Testis (tissue), 5 donors: ENCODE measurements around the gene BTN3A1. TPM values are rescaled to one million over a fixed set of nuclear protein-coding genes. Genes with fewer than 3 reads are reported as not detected.
"Not testable (repeated sequence)": the region's sequence is repeated elsewhere in the genome, so short reads cannot be mapped to it uniquely, and the experiment has no call there.

Experiments
- DNase-seq: peaks from one replicate; pipeline ENCODE4 v3.0.0-alpha.2; 2019
- H3K27ac ChIP-seq, 2 donors: fragments of 200-600 bp; sonication (generic); one replicate each; pipeline ENCODE4 v1.5.1; 2019
- H3K27me3 ChIP-seq: fragments of 200-600 bp; sonication (generic); one replicate; pipeline ENCODE4 v1.5.1; 2019
- H3K36me3 ChIP-seq: fragments of 200-600 bp; sonication (generic); one replicate; pipeline ENCODE4 v1.5.1; 2017; ENCODE audit warnings: low read depth; ENCODE audit errors: missing control alignments
- H3K4me1 ChIP-seq: fragments of 200-600 bp; sonication (generic); one replicate; pipeline ENCODE4 v1.5.1; 2019
- H3K4me3 ChIP-seq, 2 donors: fragments of 200-600 bp; sonication (generic); one replicate each; pipeline ENCODE4 v1.5.1; 2017 to 2019
- H3K9me3 ChIP-seq: fragments of 200-600 bp; sonication (generic); one replicate; pipeline ENCODE4 v1.5.1; 2017
- CTCF ChIP-seq, 3 experiments: fragments of 450-650 bp in 2 of 3; fragments of 200-600 bp in 1 of 3; sonication (generic) in 1 of 3; IDR thresholded peaks; one replicate each; pipeline ENCODE4 v1.5.1; 2016 to 2019; ENCODE audit warnings: antibody characterized with exemption in 3 of 3, mild to moderate bottlenecking in 2 of 3, moderate library complexity in 1 of 3
- POLR2A ChIP-seq: fragments of 450-650 bp; IDR thresholded peaks from one replicate; pipeline ENCODE4 v1.6.1; 2017; ENCODE audit warnings: antibody characterized with exemption, mild to moderate bottlenecking, moderate library complexity
- WGBS, 2 donors: methylation state at CpG; one replicate each; pipeline ENCODE4 v1.1.5; 2018; 5-methylcytosine and 5-hydroxymethylcytosine counted together
- intact Hi-C: fragments of 100-400 bp; cut with DNase I; formaldehyde crosslinking; loops from one replicate; pipeline ENCODE4 v1.15.1; 2023; ENCODE audit warnings: low total_unique reads
- long read RNA-seq, 2 donors: transcript quantifications; one replicate each; lab custom pipeline, GENCODE V29; 2026
- polyA plus RNA-seq: library from polyadenylated mRNA; stranded (reverse); fragments of 350-450 nt; fragmentation: Illumina TruSeq; extraction: RNeasy Lipid Tissue Mini Kit (QIAGEN cat#74804); gene quantifications from one replicate; pipeline ENCODE4 v1.2.3, GENCODE V29; 2014; ENCODE audit warnings: low read depth, low replicate concordance; ENCODE audit not compliant: insufficient read depth
- total RNA-seq, 2 donors: library from RNA; depleted of rRNA; stranded (reverse); fragments of >200 nt; gene quantifications; one replicate each; pipeline ENCODE4 v1.2.3, GENCODE V29; 2016

BTN3A1 gene
- total RNA-seq (10 to 100 TPM; 10.6 to 14.7 TPM), polyA plus RNA-seq (15.9 TPM)
- long read RNA-seq, donor 1, partial matches to known transcripts = 37 of 40 reads
- long read RNA-seq, donor 1, other reads (novel, unspliced or antisense) = 0 of 40 reads
- long read RNA-seq, donor 2 = 0 reads

- TF ChIP-seq CTCF (IDR thresholded peaks at IDR 0.05) (no peak), POLR2A (no peak)
- no peaks in the 10 kb centered on the region for H3K27me3 ChIP-seq
- no peaks in the 10 kb centered on the region for H3K9me3 ChIP-seq
- H3K4me1 ChIP-seq = peaks cover 8% of the 10 kb centered on the region
- intact Hi-C loops = no loop called here
- no peaks in the 10 kb centered on the region for H3K36me3 ChIP-seq
- peak; percentile 72 for DNase-seq
- 2% methylated on average over 9 of the region's 9 CpGs for WGBS, 2 donors
- peak within 1 kb of the TSS; percentile 85 to 89 for H3K27ac ChIP-seq
- peak within 1 kb of the TSS; percentile 56 to 70 for H3K4me3 ChIP-seq
Observed at GRCh38 chr6:26401987-26402658, at the start of gene BTN3A1. TSS of gene BTN3A1 (plus strand) at chr6:26402275. CDS start at chr6:26405564, 3,289 bp downstream.

- WGBS, 2 donors = 77 to 80% methylated on average over 7 of the region's 7 CpGs
- intact Hi-C loops = no loop called here
- Histone ChIP-seq H3K4me1 (peaks cover 12% of the 10 kb centered on the region), H3K36me3 (no peaks in the 10 kb centered on the region), H3K27ac (peak overlapping the region in 1 of 2 donors; percentile 43), H3K9me3 (no peaks in the 10 kb centered on the region), H3K27me3 (no peaks in the 10 kb centered on the region), H3K4me3 (no peak overlapping the region)
- DNase-seq = peak; percentile 61
- TF ChIP-seq CTCF (IDR thresholded peaks at IDR 0.05) = no peak
- TF ChIP-seq POLR2A = no peak
Observed at GRCh38 chr6:26352315-26352714, 49.8 kb upstream of the BTN3A1 start.

GRCh38 chr6:26354162-26354561 lies 47.9 kb upstream of the BTN3A1 start:
- no peak for DNase-seq
- intact Hi-C loops = no loop called here
- Histone ChIP-seq H3K4me1 (peaks cover 12% of the 10 kb centered on the region), H3K9me3 (no peaks in the 10 kb centered on the region), H3K36me3 (no peaks in the 10 kb centered on the region), H3K27ac (no peak overlapping the region), H3K4me3 (no peak overlapping the region), H3K27me3 (no peaks in the 10 kb centered on the region)
- 69 to 80% methylated on average over 3 of the region's 3 CpGs for WGBS, 2 donors
- TF ChIP-seq CTCF (IDR thresholded peaks at IDR 0.05) = no peak
- TF ChIP-seq POLR2A = no peak

- Histone ChIP-seq H3K4me3 (no peak overlapping the region), H3K27me3 (no peaks in the 10 kb centered on the region), H3K27ac (peak overlapping the region in 1 of 2 donors; percentile 4), H3K36me3 (no peaks in the 10 kb centered on the region), H3K9me3 (no peaks in the 10 kb centered on the region), H3K4me1 (peaks cover 12% of the 10 kb centered on the region)
- intact Hi-C loops = no loop called here
- TF ChIP-seq CTCF (IDR thresholded peaks at IDR 0.05) = no peak
- no peak for TF ChIP-seq POLR2A
- peak; percentile 76 for DNase-seq
Observed at GRCh38 chr6:26355366-26355765, 46.7 kb upstream of the BTN3A1 start.

GRCh38 chr6:26357543-26357942 lies 44.5 kb upstream of the BTN3A1 start:
- H3K27ac ChIP-seq, H3K27me3 ChIP-seq, H3K36me3 ChIP-seq, DNase-seq, intact Hi-C loops, H3K9me3 ChIP-seq, H3K4me1 ChIP-seq, H3K4me3 ChIP-seq: not testable (repeated sequence)
- 94 to 97% methylated on average over 14 of the region's 14 CpGs for WGBS, 2 donors
